ENCODE data around the gene CDH13.

Gene CDH13

DNA sequence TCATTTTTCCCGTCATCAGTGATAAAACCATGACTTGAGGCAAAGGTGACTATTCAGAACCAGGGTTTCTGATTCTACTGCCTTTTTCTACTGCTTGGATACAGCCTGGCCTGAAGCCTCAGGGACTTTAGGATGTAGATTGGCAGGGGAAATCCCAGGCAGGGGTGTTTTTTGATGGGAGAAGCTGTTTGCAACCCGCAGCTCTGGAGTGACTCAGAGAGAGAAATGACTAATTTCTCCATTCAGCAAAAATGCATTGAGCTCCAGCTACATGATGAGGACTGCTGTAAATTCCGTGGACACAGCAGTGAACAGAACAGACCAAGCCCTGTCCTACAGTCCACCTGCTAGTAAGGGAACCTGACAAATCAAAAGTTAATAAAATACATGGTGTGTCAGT, 560.6 kb downstream of the CDH13 start:
- DNase-seq (ENCODE audit: low read depth), result peak; percentile 62
- TF ChIP-seq, protein P1, sequence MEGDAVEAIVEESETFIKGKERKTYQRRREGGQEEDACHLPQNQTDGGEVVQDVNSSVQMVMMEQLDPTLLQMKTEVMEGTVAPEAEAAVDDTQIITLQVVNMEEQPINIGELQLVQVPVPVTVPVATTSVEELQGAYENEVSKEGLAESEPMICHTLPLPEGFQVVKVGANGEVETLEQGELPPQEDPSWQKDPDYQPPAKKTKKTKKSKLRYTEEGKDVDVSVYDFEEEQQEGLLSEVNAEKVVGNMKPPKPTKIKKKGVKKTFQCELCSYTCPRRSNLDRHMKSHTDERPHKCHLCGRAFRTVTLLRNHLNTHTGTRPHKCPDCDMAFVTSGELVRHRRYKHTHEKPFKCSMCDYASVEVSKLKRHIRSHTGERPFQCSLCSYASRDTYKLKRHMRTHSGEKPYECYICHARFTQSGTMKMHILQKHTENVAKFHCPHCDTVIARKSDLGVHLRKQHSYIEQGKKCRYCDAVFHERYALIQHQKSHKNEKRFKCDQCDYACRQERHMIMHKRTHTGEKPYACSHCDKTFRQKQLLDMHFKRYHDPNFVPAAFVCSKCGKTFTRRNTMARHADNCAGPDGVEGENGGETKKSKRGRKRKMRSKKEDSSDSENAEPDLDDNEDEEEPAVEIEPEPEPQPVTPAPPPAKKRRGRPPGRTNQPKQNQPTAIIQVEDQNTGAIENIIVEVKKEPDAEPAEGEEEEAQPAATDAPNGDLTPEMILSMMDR (conservative IDR thresholded peaks at IDR 0.05; ENCODE audit: low read length), result no peak
- H3K4me3 ChIP-seq (ENCODE audit: low read length), result no peak overlapping the region

DNA sequence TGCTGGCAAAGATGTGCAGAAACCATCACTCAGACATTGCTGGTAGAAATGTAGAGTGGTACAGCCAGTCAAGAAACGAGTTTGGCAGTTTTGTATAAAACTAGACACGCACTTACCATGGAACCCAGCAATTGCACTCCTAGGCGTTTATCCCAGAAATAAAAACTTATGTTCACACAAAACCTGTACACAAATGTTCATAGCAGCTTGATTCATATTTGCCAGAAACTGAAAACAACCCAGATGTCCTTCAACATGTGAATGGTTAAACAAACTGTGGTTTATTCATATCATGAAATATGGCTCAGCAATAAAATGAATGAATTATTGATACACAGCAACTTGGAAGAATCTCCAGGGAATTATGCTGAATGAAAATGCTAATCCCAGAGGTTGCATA, 570.0 kb downstream of the CDH13 start:
- TF ChIP-seq, protein P1 (conservative IDR thresholded peaks at IDR 0.05; ENCODE audit: low read length), result no peak
- DNase-seq (ENCODE audit: low read depth), result no peak
- no peak overlapping the region for H3K4me3 ChIP-seq (ENCODE audit: low read length)

- no peak for DNase-seq (ENCODE audit: low read depth)
- H3K4me3 ChIP-seq (ENCODE audit: low read length), result no peak overlapping the region
- TF ChIP-seq, protein P1 (conservative IDR thresholded peaks at IDR 0.05; ENCODE audit: low read length), result no peak
These were observed 570.7 kb downstream of the CDH13 start for GRCh38 chr16:83197450-83197849.

- DNase-seq (ENCODE audit: low read depth), result no peak
- TF ChIP-seq, protein P1 (conservative IDR thresholded peaks at IDR 0.05; ENCODE audit: low read length), result no peak
- no peak overlapping the region for H3K4me3 ChIP-seq (ENCODE audit: low read length)
These were observed 572.2 kb downstream of the CDH13 start for GRCh38 chr16:83198977-83199376.

- H3K4me3 ChIP-seq (ENCODE audit: low read length), result no peak overlapping the region
- TF ChIP-seq, protein P1 (conservative IDR thresholded peaks at IDR 0.05; ENCODE audit: low read length), result peak; percentile 52
- DNase-seq (ENCODE audit: low read depth), result peak; percentile 31
These were observed 573.4 kb downstream of the CDH13 start for GRCh38 chr16:83200005-83200779.

DNA sequence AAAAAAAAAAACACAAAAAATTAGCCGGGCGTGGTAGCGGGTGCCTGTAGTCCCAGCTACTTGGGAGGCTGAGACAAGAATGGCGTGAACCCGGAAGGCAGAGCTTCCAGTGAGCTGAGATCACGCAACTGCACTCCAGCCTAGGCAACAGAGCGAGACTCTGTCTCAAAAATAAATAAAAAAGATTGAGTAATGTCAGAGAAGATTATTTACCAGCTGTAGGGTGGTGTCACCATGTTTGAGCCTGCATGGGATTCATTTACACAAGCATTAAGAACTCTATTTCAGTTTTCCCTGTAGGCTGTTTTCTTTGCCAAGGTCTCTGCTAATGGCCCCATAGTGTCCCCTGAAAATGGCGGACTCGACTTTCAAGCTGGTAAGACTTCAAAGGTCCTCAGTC, 575.0 kb downstream of the CDH13 start:
- TF ChIP-seq, protein P1 (conservative IDR thresholded peaks at IDR 0.05; ENCODE audit: low read length), result no peak
- no peak overlapping the region for H3K4me3 ChIP-seq (ENCODE audit: low read length)

GRCh38 chr16:83205896-83206295, 579.1 kb downstream of the CDH13 start:
- H3K4me3 ChIP-seq (ENCODE audit: low read length), result no peak overlapping the region
- DNase-seq (ENCODE audit: low read depth), result peak; percentile 5
- TF ChIP-seq, protein P1 (conservative IDR thresholded peaks at IDR 0.05; ENCODE audit: low read length), result no peak

More for the DNA sequence above, 575.0 kb downstream of the CDH13 start:
- no peak for DNase-seq (ENCODE audit: low read depth)
